GM18858 (cell line): ENCODE data around the gene COX19.
"Not testable (repeated sequence)": the region's sequence is repeated elsewhere in the genome, so short reads cannot be mapped to it uniquely, and the experiment has no call there.

ENCODE experiments used
- ATAC-seq: cut with Tn5 transposase; IDR thresholded peaks from one replicate; pipeline ENCODE4 v1.9.1; 2021; ENCODE audit not compliant: unreplicated experiment

COX19 gene

DNA sequence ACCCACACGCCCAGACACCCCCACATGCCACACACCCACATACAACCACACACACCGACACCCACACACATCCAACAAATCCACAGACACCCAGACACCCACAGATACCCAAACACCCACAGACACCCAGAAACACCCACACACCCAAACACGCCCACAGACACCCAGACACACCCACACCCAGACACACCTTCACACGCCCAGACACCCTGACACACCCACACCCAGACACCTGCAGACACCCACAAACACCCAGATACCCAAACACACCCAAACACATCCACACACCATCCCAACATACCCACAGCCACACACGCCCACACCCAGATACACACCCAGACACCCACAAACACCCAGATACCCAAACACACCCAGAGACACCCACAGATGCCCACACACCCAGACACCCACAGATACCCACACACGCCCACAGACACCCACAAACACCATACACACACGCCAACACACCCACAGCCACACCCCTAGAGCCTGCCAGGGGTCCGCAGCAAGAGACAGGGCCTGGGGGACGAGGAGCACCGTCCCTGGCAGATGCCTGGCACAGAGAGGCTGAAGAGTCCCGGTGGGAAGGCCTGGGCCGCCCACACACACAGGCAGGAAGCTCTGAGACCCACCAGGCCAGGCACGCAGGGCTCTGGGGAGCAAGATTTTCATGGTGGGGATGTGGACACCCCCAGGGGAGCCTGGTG lies 36.1 kb upstream of the COX19 start:
- ATAC-seq = no peak

DNA sequence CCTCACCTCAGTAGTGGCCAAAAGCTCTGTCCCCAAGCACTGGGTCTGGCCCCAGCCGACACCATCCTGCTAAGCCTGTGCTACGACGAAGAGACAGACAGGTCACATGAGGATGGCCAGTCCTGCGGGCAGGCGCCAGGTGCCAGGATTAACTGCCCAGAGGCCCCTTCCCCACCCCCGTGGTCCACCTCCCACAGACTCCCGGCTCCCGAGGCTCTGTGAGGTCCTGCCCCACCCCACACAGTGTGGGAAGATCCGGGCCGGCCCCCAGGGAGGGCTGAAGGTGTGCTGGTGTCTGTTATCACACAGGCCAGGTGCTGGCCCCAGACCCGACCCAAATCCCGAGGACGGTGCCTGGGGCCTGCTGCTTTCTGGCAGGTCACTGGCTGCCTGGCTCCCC lies 34.9 kb upstream of the COX19 start:
- ATAC-seq = no peak

DNA sequence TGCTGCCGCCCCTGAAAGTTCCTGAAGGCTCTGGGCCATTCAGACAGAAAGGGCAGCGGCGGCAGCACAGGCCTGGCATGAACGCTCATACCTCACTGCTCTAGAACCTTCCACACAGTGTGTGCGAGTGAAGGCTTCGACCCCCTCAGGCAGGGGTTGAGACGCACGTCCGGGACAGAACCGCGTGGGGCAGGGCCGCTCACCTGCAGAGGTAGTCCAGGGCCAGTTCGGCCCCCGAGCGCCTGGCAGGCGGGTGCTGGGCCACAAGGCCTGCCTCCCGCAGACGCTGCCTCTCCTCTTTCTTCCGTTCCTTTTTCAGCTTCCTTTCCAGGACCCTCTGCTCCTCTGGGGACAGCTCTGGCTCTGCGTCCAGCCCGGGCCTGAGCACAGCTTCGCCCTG lies 34.4 kb upstream of the COX19 start:
- ATAC-seq = no peak

DNA sequence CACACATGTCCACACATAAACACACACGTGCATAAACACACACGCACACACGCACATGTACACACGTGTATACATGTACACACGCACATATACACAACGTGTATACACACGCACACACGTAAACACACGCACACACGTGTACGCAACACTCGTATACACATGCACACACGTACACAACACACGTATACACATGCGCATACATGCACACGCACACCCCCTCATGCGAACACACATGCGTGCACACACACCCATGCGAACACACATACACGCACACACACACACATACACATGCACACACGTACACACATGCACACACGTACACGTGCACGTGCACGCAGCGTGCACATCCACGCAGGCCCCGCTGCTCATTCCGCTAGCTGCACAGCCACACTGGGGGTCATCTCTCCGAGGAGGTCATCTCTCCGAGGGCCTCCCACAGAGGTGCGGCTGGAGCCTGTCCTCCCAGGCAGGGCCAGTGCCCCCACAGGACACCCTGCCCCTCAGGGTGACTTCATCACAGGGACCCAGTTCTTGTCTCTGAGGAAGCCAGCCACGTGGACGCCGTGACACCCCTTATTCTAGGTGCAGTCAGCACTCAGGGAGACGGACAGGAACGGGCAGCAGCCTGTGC lies 33.5 kb upstream of the COX19 start:
- no peak for ATAC-seq

DNA sequence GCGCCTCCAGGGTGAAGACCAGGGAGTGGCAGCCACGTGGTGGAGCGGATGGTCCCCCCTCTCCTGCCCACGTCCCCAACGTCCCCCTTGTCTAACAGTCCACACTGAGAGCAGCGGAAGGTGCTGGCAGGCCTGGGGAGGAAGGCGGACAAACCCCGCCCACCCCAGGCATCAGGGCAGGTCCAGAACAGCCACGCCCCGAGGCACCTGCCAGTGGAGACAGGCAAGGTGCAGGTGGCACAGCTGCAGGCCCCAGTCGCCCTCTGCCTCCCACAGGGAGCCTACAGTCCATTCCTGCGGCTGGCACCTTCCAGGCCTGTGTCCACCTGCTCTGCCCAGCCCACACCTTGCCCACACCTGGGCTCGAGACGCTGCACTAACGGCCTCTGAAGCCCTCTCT lies 32.6 kb upstream of the COX19 start:
- no peak for ATAC-seq

DNA sequence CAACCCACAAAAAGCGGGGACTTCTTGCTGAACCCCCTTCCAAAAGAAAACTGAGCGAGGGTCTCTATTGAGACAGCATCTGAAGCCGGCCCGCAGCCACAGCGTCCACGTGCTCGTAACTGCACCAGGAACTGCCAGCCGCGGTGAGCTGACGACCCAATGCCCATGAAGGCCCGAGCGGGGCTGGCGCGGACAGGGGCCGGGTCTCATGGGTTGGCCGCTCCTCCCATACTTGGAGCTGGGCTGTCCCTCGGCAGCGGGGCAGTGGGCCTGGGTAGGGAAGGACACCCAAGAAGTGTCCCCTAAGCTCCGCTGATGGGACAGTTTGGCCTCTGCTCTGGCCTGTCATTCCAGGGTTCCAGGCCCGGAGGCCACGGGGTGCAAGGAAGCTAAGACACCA lies 30.0 kb upstream of the COX19 start:
- no peak for ATAC-seq

DNA sequence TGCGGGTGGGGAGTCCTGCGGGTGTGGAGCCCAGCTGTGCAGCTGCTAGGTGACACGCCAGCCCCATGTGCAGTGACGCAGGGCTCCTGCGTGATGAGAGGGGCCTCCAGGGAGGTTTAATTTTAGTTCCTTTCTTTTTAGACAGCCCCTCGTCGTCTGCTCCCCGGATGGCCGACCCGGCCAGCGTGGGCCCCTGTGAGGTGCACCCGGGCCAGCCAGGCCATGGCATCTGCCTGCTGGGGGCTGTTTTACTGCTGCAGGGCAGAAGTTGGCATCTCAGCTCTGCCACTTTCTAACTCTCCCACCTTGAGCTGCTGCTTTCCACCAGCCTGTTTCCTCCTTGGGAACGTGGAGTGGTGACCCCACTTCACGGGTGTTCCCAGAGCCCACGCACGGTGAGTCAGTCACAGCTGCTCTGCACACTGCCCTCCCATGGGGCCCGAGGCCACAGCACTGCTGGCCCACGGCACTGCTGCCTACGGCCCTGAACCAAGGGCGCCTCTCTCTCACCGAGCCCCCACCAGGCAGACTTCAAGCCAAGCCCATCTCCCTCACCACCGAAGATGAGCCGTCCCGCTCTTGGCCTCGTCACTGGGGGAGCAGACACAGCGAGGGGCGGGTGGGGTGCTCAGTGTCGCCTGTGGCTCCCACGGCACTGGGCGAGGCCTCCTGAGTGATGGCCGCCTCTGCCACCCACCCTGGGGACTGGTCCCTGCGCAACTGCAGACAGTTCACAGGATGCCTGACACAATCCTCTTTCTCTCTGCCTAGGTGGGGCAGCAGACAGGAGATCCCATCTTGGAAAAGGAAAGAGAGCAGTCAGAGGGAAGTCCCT lies 28.9 kb upstream of the COX19 start:
- no peak for ATAC-seq

DNA sequence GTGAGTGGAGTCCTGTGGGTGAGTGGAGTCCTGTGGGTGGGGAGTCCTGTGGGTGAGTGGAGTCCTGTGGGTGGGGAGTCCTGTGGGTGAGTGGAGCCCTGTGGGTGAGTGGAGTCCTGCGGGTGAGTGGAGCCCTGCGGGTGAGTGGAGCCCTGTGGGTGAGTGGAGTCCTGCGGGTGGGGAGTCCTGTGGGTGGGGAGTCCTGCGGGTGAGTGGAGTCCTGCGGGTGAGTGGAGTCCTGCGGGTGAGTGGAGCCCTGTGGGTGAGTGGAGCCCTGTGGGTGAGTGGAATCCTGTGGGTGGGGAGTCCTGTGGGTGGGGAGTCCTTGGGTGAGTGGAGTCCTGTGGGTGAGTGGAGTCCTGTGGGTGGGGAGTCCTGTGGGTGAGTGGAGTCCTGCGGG lies 27.1 kb upstream of the COX19 start:
- ATAC-seq = not testable (repeated sequence)

DNA sequence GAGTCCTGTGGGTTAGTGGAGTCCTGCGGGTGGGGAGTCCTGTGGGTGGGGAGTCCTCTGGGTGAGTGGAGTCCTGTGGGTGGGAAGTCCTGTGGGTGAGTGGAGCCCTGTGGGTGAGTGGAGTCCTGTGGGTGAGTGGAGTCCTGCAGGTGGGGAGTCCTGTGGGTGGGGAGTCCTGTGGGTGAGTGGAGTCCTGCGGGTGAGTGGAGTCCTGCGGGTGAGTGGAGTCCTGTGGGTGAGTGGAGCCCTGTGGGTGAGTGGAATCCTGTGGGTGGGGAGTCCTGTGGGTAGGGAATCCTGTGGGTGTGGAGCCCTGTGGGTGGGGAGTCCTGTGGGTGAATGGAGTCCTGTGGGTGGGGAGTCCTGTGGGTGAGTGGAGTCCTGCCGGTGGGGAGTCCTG lies 26.7 kb upstream of the COX19 start:
- ATAC-seq = not testable (repeated sequence)

DNA sequence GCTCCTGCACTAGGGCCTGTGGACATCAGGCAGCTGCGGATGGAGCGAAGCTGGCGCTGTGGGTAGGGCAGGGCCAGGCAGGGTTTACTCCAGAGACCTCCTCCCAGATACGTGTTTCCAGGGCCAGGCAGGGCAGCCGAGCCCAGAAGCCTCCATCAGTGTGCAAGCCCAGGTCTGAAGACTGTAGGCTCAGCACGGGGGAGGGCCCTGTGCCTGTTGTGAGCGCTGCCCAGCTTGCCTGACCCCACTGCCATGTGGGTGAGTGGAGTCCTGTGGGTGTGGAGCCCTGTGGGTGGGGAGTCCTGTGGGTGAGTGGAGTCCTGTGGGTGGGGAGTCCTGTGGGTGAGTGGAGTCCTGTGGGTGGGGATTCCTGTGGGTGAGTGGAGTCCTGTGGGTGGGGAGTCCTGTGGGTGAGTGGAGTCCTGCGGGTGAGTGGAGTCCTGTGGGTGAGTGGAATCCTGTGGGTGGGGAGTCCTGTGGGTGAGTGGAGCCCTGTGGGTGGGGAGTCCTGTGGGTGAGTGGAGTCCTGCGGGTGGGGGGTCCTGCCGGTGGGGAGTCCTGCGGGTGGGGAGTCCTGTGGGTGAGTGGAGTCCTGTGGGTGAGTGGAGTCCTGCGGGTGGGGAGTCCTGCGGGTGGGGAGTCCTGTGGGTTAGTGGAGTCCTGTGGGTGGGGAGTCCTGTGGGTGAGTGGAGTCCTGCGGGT lies 25.9 kb upstream of the COX19 start:
- ATAC-seq = not testable (repeated sequence)

DNA sequence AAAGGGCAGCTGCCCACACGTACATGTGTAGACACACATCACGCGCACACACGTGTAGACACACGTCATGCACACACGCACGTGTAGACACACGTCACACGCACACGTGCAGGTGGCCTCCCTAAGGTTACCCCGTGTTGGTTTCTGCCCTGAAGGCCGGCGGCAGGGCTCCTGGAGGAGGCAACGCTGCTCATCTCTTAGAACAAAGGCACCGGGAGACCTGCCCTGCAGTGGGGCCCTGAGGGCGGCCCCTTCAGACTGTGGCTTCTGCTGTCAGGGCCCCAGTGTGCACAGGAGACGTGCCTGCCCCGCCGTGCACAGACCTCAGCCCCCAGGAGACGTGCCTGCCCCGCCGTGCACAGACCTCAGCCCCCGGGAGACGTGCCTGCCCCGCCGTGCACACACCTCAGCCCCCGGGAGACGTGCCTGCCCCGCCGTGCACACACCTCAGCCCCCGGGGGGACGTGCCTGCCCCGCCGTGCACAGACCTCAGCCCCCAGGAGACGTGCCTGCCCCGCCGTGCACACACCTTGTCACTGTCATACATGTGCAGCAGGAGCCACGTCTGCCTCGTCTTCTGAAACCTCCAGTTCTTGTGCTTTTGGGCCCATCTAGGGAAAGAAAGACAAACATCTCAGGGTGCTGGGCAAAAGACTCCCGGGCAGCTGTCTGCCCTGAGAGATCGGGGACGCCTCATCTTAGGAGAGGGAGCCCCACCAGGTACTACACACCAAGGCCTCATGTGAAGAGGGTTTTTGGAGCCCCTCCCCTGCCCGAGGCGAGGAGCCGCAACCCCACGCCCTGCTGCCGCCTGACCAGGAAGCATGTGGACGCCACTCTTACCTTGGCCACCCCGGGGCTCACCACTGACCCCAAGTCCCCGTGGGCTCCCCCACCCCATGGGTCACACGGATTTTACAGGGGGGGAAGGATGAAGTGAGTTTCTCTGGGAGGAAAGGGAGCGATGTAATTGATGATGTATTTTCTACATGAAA lies 24.9 kb upstream of the COX19 start:
- no peak for ATAC-seq

DNA sequence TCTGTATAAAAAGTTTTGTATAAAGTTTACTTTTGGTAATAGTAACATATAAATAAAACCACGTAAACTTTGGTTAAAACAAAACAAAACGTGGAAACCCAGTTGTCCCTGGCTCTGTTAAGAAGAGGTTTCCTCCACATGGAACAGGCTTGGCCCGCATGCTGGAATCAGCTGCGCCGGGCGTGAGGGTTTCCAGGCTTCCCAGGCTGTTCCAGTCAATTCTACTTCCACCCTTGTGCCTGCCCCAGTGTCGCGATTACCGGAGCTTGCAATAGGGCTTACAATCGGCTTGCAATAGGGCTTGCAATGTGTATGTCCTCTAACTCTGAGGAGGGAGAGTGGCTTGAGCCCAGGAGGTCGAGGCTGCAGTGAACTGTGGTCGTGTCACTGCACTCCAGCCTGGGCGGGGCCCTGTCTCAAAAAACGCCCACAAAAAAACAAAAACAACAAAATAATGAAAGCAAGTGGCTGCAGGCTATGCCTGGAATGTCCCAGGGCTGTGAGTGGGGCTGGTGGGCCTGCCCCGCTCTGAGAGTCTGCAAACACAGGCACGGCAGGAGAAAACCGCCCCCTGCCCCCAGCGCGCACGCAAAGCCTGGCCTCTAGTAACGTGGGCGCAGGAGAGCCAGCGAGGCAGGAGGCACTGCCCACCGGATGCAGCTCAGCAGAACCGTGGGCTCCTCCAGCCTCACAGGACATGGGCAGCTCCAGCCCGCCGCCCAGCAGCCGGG lies 24.0 kb upstream of the COX19 start:
- no peak for ATAC-seq

DNA sequence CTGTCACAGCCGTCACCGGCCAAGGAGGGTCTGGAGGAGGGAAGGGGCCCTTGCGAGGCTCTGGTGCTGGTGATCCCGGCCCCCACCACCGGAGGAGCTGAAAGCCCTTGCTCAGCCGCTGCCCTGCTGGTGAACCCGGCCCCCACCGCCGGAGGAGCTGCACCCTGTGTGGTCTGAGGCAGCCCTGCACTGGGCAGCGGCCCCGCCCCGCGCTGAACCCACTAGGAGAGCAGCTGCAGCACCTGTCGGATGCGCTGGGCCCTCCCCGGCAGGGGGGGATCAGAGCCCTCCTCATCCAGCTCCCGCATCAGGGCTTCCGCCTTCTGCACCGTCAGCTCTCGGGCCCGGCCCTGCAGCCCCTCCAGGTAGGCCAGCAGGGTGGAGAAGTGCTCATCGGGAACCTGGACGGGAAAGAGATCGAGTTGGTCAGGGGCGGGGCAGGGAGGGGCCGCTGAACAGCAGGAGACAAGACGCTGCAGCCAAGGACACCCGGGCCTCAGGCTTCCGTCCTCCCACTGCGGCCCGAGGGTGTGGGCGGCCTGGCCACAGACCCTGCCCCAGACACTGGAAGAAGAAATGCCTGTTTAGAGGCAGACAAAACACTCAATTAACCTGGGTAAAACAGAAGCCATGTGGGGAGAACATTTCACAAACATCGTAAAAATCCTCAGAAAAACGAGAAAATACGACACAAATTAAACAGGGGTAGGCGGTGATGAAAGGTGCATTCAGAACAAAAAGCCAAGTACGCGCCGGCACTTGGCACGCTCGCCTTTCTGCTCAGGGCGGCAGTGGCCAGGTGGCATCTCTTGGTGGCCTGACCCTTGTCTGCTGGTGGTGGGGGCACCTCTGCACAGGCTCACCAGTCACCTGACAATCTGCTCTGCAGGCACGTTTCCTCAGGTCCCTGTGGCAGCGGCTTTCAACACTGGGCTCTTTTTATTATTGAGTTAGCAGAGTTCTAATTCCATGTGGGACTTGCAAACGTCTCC lies 22.4 kb upstream of the COX19 start:
- no peak for ATAC-seq

DNA sequence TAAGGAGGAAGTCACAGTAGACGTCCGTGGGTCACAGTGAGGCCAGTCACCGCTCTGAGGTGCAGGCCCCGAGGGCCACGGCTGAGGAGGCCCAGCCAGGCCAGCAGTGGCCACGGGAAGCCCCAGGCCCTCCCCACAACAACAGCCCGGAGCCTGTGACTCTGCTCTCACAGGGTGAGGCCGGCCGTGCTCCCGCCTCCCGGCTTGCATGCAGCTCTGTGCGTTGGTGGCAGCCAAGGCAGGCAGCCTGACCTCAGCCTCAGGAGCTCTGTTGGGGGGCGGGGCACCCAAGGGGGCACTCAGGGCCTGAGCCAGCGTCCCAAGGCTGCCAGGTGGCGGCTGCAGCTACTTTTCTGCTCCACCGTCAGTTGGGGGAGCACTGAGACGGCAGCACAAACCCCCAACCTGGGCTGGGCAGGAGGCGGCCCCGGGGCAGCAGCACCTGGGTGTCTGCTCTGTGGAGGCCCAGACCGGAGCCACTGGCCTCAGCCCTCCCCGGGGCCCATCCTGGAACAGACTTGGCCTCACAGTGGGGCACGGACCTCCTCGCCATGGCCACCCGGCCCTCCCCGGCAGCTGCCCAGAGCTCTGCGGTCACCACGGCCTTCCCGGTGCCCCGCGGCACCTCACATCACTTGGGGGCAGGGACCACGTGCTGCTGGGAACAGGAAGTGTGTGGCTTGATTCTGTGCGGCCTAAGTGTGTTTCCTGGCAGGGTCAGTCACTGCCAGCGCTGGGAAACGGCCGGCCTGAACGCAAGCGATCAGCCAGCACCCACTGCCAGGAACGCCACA lies 20.9 kb upstream of the COX19 start:
- no peak for ATAC-seq

DNA sequence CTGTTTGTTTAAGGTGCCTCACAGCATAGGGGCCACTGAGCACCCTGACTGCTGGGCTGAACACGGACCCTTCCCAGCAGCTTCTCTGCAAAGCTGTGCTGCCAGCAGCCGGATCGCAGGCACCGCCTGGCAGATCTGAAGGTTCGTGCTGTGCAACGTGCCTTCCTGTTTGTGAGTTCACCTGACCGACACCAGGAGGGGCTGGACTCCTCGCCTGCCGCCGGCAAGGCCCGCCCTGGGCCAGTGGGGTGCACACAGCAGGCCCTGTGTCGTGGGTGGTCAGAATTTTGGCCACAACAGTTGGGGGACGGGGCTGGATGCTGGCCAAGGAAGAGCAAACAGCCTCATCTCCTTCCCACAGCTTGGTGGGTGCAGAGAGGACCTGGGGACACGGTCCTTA lies 20.2 kb upstream of the COX19 start:
- no peak for ATAC-seq

DNA sequence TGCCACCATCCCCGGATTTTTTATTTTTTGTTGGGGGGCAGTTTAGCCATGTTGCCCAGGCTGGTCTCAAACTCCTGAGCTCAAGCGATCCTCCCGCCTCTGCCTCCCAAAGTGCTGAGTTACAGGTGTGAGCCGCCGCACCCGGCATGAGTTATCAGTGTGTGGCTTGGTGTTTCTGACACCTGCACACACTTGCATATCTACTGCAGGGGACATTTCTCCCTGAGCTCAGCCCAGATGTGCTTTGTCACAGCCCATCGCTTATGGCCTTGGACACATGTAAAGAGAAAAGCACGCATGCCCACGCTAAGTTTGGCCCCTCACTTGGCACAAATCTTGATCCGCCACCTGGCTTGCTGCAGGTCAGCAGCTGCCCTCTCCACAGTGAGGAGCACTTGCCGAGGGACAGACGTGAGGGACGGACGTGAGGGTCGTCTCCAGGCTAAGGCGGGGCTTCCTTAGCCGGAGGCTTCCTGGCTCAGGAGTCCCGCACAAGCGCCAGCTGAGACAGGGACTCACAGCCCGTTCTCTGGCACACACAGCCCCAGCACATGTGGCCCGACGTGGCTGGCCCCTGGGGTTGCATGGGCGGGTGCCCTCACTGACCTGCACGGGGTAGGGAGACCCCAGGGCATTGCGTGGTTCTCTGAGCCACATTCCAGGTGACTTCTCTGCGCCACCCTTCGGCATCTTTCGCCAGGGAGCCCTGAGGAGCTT lies 19.4 kb upstream of the COX19 start:
- no peak for ATAC-seq
